SW 1271 (cell line): ENCODE results near the gene DTNBP1.
"Not testable (repeated sequence)": the region's sequence is repeated elsewhere in the genome, so short reads cannot be mapped to it uniquely, and the experiment has no call there.

Source experiments
- DNase-seq, 2 experiments: peaks; one replicate each; lab custom pipeline; 2025; lab: John Stamatoyannopoulos, UW

Gene DTNBP1

GRCh38 chr6:15557174-15557573 lies 105.7 kb downstream of the DTNBP1 start:
- no peak for DNase-seq

GRCh38 chr6:15556711-15557110 lies 106.1 kb downstream of the DTNBP1 start:
- no peak for DNase-seq

- no peak for DNase-seq
Observed at GRCh38 chr6:15555101-15556038, 107.5 kb downstream of the DTNBP1 start.

- DNase-seq, result no peak
Observed at GRCh38 chr6:15554728-15555100, 108.1 kb downstream of the DTNBP1 start.

- no peak for DNase-seq
Observed at GRCh38 chr6:15553736-15554294, 109.0 kb downstream of the DTNBP1 start.

- no peak for DNase-seq
Observed at GRCh38 chr6:15553031-15553430, 109.8 kb downstream of the DTNBP1 start.

GRCh38 chr6:15551798-15552197 lies 111.0 kb downstream of the DTNBP1 start:
- DNase-seq, result no peak

GRCh38 chr6:15551262-15551661 lies 111.6 kb downstream of the DTNBP1 start:
- DNase-seq, result no peak

GRCh38 chr6:15550546-15551123 lies 112.2 kb downstream of the DTNBP1 start:
- no peak for DNase-seq

GRCh38 chr6:15549371-15549770 lies 113.5 kb downstream of the DTNBP1 start:
- DNase-seq, result no peak

- DNase-seq, result no peak
Observed at GRCh38 chr6:15547400-15547799, 115.4 kb downstream of the DTNBP1 start.

- no peak for DNase-seq
Observed at GRCh38 chr6:15546591-15546990, 116.2 kb downstream of the DTNBP1 start.

GRCh38 chr6:15544321-15544900 lies 118.4 kb downstream of the DTNBP1 start:
- no peak for DNase-seq

- DNase-seq, result not testable (repeated sequence)
Observed at GRCh38 chr6:15543332-15543917, 119.4 kb downstream of the DTNBP1 start.

GRCh38 chr6:15539722-15540270 lies 123.0 kb downstream of the DTNBP1 start:
- no peak for DNase-seq

- DNase-seq, result no peak
Observed at GRCh38 chr6:15538766-15539495, 123.9 kb downstream of the DTNBP1 start.

GRCh38 chr6:15538106-15538505 lies 124.7 kb downstream of the DTNBP1 start:
- no peak for DNase-seq

- DNase-seq, result no peak
Observed at GRCh38 chr6:15536198-15536955, 126.5 kb downstream of the DTNBP1 start.

GRCh38 chr6:15535495-15536197 lies 127.2 kb downstream of the DTNBP1 start:
- no peak for DNase-seq

- no peak for DNase-seq
Observed at GRCh38 chr6:15534974-15535373, 127.9 kb downstream of the DTNBP1 start.
